HUES6 (cell line): ENCODE data around the gene EIF2S2.
"Not testable (repeated sequence)": the region's sequence is repeated elsewhere in the genome, so short reads cannot be mapped to it uniquely, and the experiment has no call there.

Source experiments
- H3K27ac ChIP-seq: 2 replicates; pipeline ENCODE4 v1.7.0; 2013; ENCODE audit warnings: low read depth, mild to moderate bottlenecking, low read length, inconsistent platforms
- H3K27me3 ChIP-seq: 2 replicates; pipeline ENCODE4 v1.6.1; 2013; ENCODE audit warnings: low read length; ENCODE audit not compliant: control insufficient read depth, insufficient read depth
- H3K36me3 ChIP-seq: 2 replicates; pipeline ENCODE4 v1.6.1; 2013; ENCODE audit warnings: low read length; ENCODE audit not compliant: control insufficient read depth, insufficient read depth
- H3K4me1 ChIP-seq: 2 replicates; pipeline ENCODE4 v1.6.1; 2013; ENCODE audit warnings: low read length; ENCODE audit not compliant: control insufficient read depth, insufficient read depth
- H3K4me3 ChIP-seq: 2 replicates; pipeline ENCODE4 v1.5.1; 2013; ENCODE audit warnings: low read depth, low read length
- H3K9ac ChIP-seq: one replicate; pipeline ENCODE4 v1.6.1; 2013; ENCODE audit warnings: mild to moderate bottlenecking, low read length
- H3K9me3 ChIP-seq: 2 replicates; pipeline ENCODE4 v1.6.1; 2013; ENCODE audit warnings: low read depth, low read length; ENCODE audit not compliant: control insufficient read depth, insufficient read depth

Gene EIF2S2

DNA sequence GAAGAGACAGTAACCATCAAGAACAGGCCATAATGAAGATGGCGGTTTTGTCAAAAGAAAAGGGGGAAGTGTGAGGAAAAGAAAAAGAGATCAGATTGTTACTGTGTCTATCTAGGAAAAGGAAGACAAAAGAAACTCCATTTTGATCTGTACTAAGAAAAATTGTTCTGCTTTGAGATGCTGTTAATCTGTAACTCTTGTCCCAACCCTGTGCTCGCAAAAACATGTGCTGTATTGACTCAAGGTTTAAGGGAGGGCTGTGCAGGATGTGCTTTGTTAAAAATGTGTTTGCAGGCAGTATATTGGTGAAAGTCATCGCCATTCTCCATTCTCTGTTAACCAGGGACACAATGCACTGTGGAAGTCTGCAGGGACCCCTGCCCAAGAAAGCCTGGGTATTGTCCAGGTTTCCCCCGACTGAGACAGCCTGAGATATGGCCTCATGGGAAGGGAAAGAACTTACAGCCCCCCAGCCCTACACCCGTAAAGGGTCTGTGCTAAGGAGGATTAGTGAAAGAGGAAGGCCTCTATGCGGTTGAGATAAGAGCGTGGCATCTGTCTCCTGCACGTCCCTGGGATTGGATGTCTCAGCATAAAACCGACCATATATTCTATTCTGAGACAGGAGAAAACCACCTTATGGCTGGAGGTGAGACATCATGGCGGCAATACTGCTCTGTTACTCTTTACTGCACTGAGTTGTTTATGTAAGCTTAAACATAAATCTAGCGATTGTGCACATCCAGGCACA, 23.7 kb upstream of the EIF2S2 start:
- H3K9ac ChIP-seq, H3K27ac ChIP-seq, H3K36me3 ChIP-seq, H3K27me3 ChIP-seq, H3K4me1 ChIP-seq, H3K4me3 ChIP-seq, H3K9me3 ChIP-seq: not testable (repeated sequence)

DNA sequence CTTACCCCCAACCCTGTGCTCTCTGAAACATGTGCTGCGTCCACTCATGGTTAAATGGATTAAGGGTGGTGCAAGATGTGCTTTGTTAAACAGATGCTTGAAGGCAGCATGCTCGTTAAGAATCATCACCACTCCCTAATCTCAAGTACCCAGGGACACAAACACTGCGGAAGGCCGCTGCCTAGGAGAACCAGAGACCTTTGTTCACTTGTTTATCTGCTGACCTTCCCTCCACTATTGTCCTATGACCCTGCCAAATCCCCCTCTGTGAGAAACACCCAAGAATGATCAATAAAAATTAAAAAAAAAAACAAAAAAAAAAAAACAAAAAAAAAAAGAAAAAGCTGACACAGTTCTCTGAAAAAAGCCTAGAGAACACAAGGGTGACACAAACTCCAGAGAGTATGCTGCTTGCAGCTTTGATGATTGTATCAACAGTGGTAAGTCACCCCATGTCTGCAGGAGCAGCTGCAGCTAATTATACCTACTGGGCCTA, 21.4 kb upstream of the EIF2S2 start:
- not testable (repeated sequence) for H3K36me3 ChIP-seq, H3K4me3 ChIP-seq, H3K27me3 ChIP-seq, H3K4me1 ChIP-seq, H3K9me3 ChIP-seq, H3K27ac ChIP-seq, H3K9ac ChIP-seq

DNA sequence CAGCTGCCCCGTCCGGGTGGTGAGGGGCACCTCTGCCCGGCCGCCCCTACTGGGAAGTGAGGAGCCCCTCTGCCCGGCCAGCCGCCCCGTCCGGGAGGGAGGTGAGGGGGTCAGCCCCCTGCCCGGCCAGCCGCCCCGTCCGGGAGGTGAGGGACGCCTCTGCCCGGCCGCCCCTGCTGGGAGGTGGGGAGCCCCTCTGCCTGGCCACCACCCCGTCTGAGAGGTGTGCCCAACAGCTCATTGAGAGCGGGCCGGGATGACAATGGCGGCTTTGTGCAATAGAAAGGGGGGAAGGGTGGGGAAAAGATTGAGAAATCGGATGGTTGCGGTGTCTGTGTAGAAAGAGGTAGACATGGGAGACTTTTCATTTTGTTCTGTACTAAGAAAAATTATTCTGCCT, 20.9 kb upstream of the EIF2S2 start:
- not testable (repeated sequence) for H3K27ac ChIP-seq, H3K4me3 ChIP-seq, H3K36me3 ChIP-seq, H3K4me1 ChIP-seq, H3K9me3 ChIP-seq, H3K9ac ChIP-seq, H3K27me3 ChIP-seq

DNA sequence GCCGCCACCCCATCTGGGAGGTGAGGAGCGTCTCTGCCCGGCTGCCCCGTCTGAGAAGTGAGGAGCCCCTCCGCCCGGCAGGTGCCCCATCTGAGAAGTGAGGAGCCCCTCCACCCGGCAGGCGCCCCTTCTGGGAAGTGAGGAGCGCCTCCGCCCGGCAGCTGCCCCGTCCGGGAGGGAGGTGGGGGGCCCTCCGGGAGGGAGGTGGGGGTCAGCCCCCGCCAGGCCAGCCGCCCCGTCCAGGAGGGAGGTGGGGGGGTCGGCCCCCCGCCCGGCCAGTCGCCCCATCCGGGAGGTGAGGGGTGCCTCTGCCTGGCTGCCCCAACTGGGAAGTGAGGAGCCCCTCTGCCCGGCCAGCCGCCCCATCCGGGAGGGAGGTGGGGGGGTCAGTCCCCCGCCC, 20.4 kb upstream of the EIF2S2 start:
- H3K4me1 ChIP-seq: not testable (repeated sequence)

DNA sequence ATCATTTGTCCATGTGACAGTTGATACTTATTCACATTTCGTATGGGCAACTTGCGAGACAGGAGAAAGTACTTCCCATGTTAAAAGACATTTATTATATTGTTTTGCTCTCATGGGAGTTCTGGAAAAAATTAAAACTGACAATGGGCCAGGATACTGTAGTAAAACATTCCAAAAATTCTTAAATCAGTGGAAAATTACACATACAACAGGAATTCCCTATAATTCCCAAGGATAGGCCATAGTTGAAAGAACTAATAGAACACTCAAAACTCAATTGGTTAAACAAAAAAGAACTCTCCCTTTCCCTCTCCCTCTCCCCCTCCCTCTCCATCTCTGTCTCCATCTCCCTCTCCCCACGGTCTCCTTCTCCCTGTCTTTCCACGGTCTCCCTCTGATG, 19.4 kb upstream of the EIF2S2 start:
- H3K4me3 ChIP-seq: no peak overlapping the region
- H3K36me3 ChIP-seq: no peaks in the 10 kb centered on the region
- peaks cover 7% of the 10 kb centered on the region; the same call in 1 of the 2 replicates for H3K9me3 ChIP-seq
- H3K27me3 ChIP-seq: no peaks in the 10 kb centered on the region
- H3K4me1 ChIP-seq: 0 out of 2 replicates have a peak, but pooled peaks cover 3% of the 10 kb centered on the region
- H3K9ac ChIP-seq: no peak overlapping the region
- no peak overlapping the region for H3K27ac ChIP-seq

More for the DNA sequence above, 20.4 kb upstream of the EIF2S2 start:
- H3K9me3 ChIP-seq, H3K4me3 ChIP-seq, H3K9ac ChIP-seq, H3K27ac ChIP-seq, H3K27me3 ChIP-seq, H3K36me3 ChIP-seq: not testable (repeated sequence)

DNA sequence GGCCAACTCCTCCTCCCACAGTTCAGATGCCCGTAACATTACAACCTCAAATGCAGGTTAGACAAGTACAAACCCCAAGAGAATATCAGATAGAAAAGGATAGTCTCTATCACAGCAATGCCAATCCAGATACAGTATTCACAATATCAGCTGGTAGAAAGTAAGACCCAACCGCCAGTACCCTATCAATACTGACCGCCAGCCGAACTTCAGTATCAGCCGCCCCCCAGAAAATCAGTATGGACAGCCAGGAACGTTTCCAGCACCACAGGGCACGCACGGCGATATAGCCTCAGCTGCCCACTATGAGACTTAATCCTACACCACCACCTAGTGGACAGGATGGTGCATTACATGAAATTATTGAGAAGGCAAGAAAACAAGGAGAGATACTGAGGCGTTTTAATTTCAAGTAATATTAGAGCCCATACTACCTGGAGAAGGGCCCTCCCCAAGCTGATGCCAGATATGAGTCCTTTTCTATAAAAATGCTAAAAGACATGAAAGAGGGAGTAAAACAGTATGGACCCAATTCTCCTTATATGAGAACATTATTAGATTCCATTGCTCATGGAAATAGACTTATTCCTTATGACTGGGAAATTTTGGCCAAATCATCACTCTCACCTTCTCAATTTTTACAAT, 17.6 kb upstream of the EIF2S2 start:
- Histone ChIP-seq H3K27ac (no peak overlapping the region), H3K9ac (no peak overlapping the region), H3K4me1 (0 out of 2 replicates have a peak, but pooled peaks cover 3% of the 10 kb centered on the region), H3K27me3 (no peaks in the 10 kb centered on the region), H3K9me3 (peaks cover 7% of the 10 kb centered on the region; the same call in 1 of the 2 replicates), H3K36me3 (no peaks in the 10 kb centered on the region), H3K4me3 (peak overlapping the region; percentile 29; the same call in 1 of the 2 replicates)

DNA sequence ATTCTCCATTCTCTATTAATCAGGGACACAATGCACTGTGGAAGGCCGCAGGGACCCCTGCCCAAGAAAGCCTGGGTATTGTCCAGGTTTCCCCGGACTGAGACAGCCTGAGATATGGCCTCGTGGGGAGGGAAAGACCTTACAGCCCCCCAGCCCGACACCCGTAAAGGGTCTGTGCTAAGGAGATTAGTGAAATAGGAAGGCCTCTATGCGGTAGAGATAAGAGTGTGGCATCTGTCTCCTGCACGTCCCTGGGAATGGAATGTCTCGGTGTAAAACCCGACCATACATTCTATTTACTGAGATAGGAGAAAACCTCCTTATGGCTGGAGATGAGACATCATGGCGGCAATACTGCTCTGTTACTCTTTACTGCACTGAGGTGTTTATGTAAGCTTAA, 15.7 kb upstream of the EIF2S2 start:
- Histone ChIP-seq H3K9ac (no peak overlapping the region), H3K4me1 (0 out of 2 replicates have a peak, but pooled peaks cover 3% of the 10 kb centered on the region), H3K4me3 (no peak overlapping the region)

DNA sequence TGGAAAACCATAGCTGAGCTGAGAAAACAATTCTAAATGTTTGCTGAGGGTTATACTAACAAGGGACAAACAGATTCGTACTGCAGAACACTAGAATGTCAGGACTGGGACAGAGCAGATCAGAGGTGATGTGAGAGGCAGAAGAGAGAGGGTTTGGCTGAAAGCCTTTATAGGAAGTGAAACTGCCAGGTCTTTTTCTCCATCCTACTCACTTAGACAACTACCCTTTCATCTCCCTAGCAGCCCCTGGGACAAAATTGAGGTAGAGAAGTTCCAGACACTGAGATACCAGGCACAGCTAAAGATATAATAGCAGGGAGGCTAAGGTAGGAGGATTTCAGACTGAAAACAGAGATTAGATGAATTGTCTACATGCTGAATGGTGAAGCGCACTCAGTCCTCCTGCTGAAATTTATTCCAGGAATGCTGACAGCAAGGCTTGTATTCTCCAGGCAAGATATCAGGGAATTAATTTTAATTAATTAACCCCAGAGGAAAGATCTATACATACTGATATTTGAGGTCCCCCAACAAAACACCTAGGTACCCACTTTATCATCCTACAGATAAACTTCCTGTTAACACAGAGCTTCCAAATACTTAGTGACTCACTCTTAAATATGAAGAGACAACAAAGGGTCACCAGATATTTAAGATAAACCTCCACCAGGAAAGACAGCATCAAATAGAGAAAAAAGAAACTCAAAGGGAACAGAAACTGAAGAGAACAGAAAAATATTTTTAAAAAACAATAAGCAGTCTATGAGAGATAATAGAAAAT, 12.6 kb upstream of the EIF2S2 start:
- Histone ChIP-seq H3K27ac (no peak overlapping the region), H3K36me3 (no peaks in the 10 kb centered on the region), H3K9me3 (no peaks in the 10 kb centered on the region), H3K4me3 (no peak overlapping the region), H3K9ac (no peak overlapping the region), H3K27me3 (no peaks in the 10 kb centered on the region), H3K4me1 (0 out of 2 replicates have a peak, but pooled peaks cover 3% of the 10 kb centered on the region)

More for the DNA sequence above, 15.7 kb upstream of the EIF2S2 start:
- no peak overlapping the region for H3K27ac ChIP-seq
- H3K9me3 ChIP-seq: peaks cover 7% of the 10 kb centered on the region; the same call in 1 of the 2 replicates
- H3K36me3 ChIP-seq: no peaks in the 10 kb centered on the region
- H3K27me3 ChIP-seq: no peaks in the 10 kb centered on the region

DNA sequence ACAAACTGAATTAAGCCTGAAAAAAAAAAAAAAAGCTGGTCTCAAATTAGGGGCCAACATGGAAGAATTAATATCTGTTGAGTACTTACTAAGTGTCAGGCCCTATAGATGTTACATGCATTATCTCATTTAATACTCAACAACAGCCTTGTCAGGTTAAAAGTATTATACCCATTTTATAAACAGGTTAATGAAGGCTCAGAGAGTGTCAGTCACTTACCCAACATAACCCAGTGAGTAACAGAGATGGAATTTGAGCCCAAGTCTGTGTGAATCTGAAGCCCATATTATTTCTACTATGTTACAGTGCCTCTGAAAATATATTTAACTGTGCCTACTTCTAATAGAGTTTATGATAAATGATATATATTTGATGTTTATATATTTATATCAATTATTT, 11.3 kb upstream of the EIF2S2 start:
- Histone ChIP-seq H3K36me3 (no peaks in the 10 kb centered on the region), H3K27me3 (no peaks in the 10 kb centered on the region), H3K27ac (no peak overlapping the region), H3K9me3 (no peaks in the 10 kb centered on the region), H3K4me3 (no peak overlapping the region), H3K4me1 (no peaks in the 10 kb centered on the region), H3K9ac (no peak overlapping the region)

DNA sequence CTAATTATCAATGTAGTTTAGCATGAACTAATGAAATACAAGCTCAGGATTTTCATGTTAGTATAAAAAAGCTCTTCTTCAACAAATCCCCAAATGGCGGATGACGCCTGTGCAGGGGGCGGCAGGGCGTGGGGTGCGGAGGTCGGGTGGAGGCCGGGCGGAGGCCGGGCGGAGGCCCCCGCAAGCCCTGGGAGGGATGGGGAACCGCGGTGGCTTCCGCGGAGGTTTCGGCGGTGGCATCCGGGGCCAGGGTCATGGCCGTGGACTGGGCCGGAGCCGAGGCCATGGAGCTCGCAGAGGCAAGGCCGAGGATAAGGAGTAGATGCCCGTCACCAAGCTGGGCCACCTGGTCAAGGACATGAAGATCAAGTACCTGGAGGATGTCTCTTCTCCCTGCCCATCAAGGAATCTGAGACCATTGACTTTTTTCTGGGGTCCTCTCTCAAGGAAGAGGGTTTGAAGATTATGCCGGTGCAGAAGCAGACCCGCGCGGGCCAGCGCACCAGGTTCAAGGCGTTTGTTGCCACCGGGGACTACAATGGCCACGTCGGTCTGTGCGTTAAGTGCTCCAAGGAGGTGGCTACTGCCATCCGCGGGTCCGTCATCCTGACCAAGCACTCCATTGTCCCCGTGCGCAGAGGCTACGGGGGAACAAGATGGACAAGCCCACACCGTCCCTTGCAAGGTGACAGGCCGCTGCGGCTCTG, 10.4 kb upstream of the EIF2S2 start:
- Histone ChIP-seq H3K27ac (no peak overlapping the region), H3K9me3 (no peaks in the 10 kb centered on the region), H3K4me3 (no peak overlapping the region), H3K9ac (no peak overlapping the region), H3K36me3 (no peaks in the 10 kb centered on the region), H3K27me3 (no peaks in the 10 kb centered on the region), H3K4me1 (no peaks in the 10 kb centered on the region)
